ENCODE data around the gene CCSER2.
"Not testable (repeated sequence)": the region's sequence is repeated elsewhere in the genome, so short reads cannot be mapped to it uniquely, and the experiment has no call there.

CCSER2 gene

GRCh38 chr10:84340632-84341537 lies 12.5 kb downstream of the CCSER2 start:
- no peak for DNase-seq (ENCODE audit: low spot score)
- H3K4me3 ChIP-seq = no peak overlapping the region
- no peak overlapping the region for H3K27ac ChIP-seq
- TF ChIP-seq CTCF (IDR thresholded peaks at IDR 0.05) = no peak

- DNase-seq (ENCODE audit: low spot score) = no peak
- Histone ChIP-seq H3K4me3 (no peak overlapping the region), H3K27ac (no peak overlapping the region)
- no peak for TF ChIP-seq CTCF (IDR thresholded peaks at IDR 0.05)
Measured at GRCh38 chr10:84341538-84341856, 13.1 kb downstream of the CCSER2 start.

- Histone ChIP-seq H3K4me3 (no peak overlapping the region), H3K27ac (no peak overlapping the region)
- no peak for TF ChIP-seq CTCF (IDR thresholded peaks at IDR 0.05)
- DNase-seq (ENCODE audit: low spot score) = no peak
Measured at GRCh38 chr10:84341983-84342382, 13.6 kb downstream of the CCSER2 start.

GRCh38 chr10:84342584-84342983 lies 14.2 kb downstream of the CCSER2 start:
- TF ChIP-seq CTCF (IDR thresholded peaks at IDR 0.05) = no peak
- no peak for DNase-seq (ENCODE audit: low spot score)
- H3K4me3 ChIP-seq = no peak overlapping the region
- no peak overlapping the region for H3K27ac ChIP-seq

- Histone ChIP-seq H3K27ac (no peak overlapping the region), H3K4me3 (no peak overlapping the region)
- TF ChIP-seq CTCF (IDR thresholded peaks at IDR 0.05) = no peak
- no peak for DNase-seq (ENCODE audit: low spot score)
Measured at GRCh38 chr10:84343831-84344230, 15.4 kb downstream of the CCSER2 start.

GRCh38 chr10:84344526-84344925 lies 16.1 kb downstream of the CCSER2 start:
- Histone ChIP-seq H3K4me3 (no peak overlapping the region), H3K27ac (no peak overlapping the region)
- no peak for DNase-seq (ENCODE audit: low spot score)
- TF ChIP-seq CTCF (IDR thresholded peaks at IDR 0.05) = no peak

- H3K27ac ChIP-seq; H3K4me3 ChIP-seq; DNase-seq (ENCODE audit: low spot score): not testable (repeated sequence)
Measured at GRCh38 chr10:84347575-84348002, 19.2 kb downstream of the CCSER2 start.
